GM23338 (cell line): ENCODE measurements around the gene SPAG16. TPM values are rescaled to one million over a fixed set of nuclear protein-coding genes. Genes with fewer than 3 reads are reported as not detected.

Experiments
- ATAC-seq: fragments of 200-7000 bp; cut with Tn5 transposase; 3 replicates; pipeline ENCODE4 v1.9.1; 2020
- DNase-seq: peaks from one replicate; pipeline ENCODE4 v3.0.0-alpha.2; 2015; ENCODE audit warnings: low spot score
- H2AFZ ChIP-seq: fragments of 200-600 bp; sonication (generic); 2 replicates; pipeline ENCODE4 v1.8.0; 2016; ENCODE audit warnings: antibody characterized with exemption, mild to moderate bottlenecking, moderate library complexity
- H3F3A ChIP-seq: fragments of 200-600 bp; sonication (generic); replicated peaks from 2 replicates; pipeline ENCODE4 v1.8.0; 2017; ENCODE audit warnings: antibody characterized with exemption, mixed run types, low read depth
- H3K27ac ChIP-seq: fragments of 200-600 bp; sonication (generic); 2 replicates; pipeline ENCODE4 v1.6.1; 2016; ENCODE audit warnings: low read depth
- H3K27me3 ChIP-seq: fragments of 200-600 bp; sonication (generic); 2 replicates; pipeline ENCODE4 v1.8.0; 2016; ENCODE audit warnings: mild to moderate bottlenecking, mixed run types, moderate library complexity; ENCODE audit not compliant: insufficient read depth
- H3K36me3 ChIP-seq: fragments of 200-600 bp; sonication (generic); 2 replicates; pipeline ENCODE4 v1.8.0; 2016; ENCODE audit warnings: mild to moderate bottlenecking; ENCODE audit not compliant: insufficient read depth
- H3K4me1 ChIP-seq: fragments of 200-600 bp; sonication (generic); 2 replicates; pipeline ENCODE4 v1.8.0; 2016; ENCODE audit warnings: mild to moderate bottlenecking, moderate library complexity; ENCODE audit not compliant: insufficient read depth
- H3K4me2 ChIP-seq: fragments of 200-600 bp; sonication (generic); 2 replicates; pipeline ENCODE4 v1.7.1; 2017; ENCODE audit warnings: mixed run types
- H3K4me3 ChIP-seq: fragments of 200-600 bp; sonication (generic); 2 replicates; pipeline ENCODE4 v1.6.1; 2016; ENCODE audit warnings: mixed run types
- H3K79me2 ChIP-seq: fragments of 200-600 bp; sonication (generic); replicated peaks from 2 replicates; pipeline ENCODE4 v1.8.0; 2017; ENCODE audit warnings: mild to moderate bottlenecking; ENCODE audit not compliant: insufficient read depth
- H3K9me2 ChIP-seq: fragments of 200-600 bp; sonication (generic); 2 replicates; pipeline ENCODE4 v1.8.0; 2017; ENCODE audit not compliant: insufficient read depth
- H4K20me1 ChIP-seq: fragments of 200-600 bp; sonication (generic); replicated peaks from 2 replicates; pipeline ENCODE4 v1.8.0; 2017; ENCODE audit warnings: mild to moderate bottlenecking; ENCODE audit not compliant: insufficient read depth
- H3K27ac Mint-ChIP-seq: 2 replicates; pipeline ENCODE4 v1.8.0; 2020; ENCODE audit warnings: inconsistent platforms, mild to moderate bottlenecking, moderate library complexity, mixed read lengths
- H3K27me3 Mint-ChIP-seq: 3 replicates; pipeline ENCODE4 v1.8.0; 2022; ENCODE audit warnings: low read depth, mild to moderate bottlenecking, moderate library complexity, mixed read lengths, inconsistent platforms; ENCODE audit not compliant: insufficient read depth, poor library complexity
- H3K36me3 Mint-ChIP-seq: 3 replicates; pipeline ENCODE4 v1.8.0; 2021; ENCODE audit warnings: low read depth, mild to moderate bottlenecking, inconsistent platforms, moderate library complexity, mixed read lengths
- H3K4me1 Mint-ChIP-seq: 3 replicates; pipeline ENCODE4 v1.8.0; 2020; ENCODE audit warnings: mild to moderate bottlenecking, inconsistent platforms, mixed read lengths
- H3K4me3 Mint-ChIP-seq: 3 replicates; pipeline ENCODE4 v1.8.0; 2021; ENCODE audit warnings: moderate library complexity, mild to moderate bottlenecking, inconsistent platforms, mixed read lengths
- H3K9me3 Mint-ChIP-seq: 3 replicates; pipeline ENCODE4 v1.8.0; 2020; ENCODE audit warnings: moderate library complexity, mild to moderate bottlenecking, inconsistent platforms, mixed read lengths
- CREB1 ChIP-seq: fragments of 250-450 bp; sonication (Bioruptor Pico); IDR thresholded peaks from 2 replicates; pipeline ENCODE4 v1.5.0; 2020; ENCODE audit warnings: low read depth, mild to moderate bottlenecking, moderate library complexity
- CTCF ChIP-seq, 2 experiments: fragments of 200-600 bp in 1 of 2; sonication (generic) in 1 of 2; conservative IDR thresholded peaks; 2 replicates each; pipeline versions ENCODE4 v1.5.1 to v1.6.1; 2016 to 2017; ENCODE audit warnings: antibody characterized with exemption in 2 of 2, low read depth in 2 of 2, mild to moderate bottlenecking in 2 of 2, moderate library complexity in 1 of 2
- NANOG ChIP-seq: IDR thresholded peaks from 2 replicates; pipeline ENCODE4 v1.6.1; 2016; ENCODE audit warnings: antibody characterized with exemption, borderline replicate concordance
- POLR2AphosphoS5 ChIP-seq: IDR thresholded peaks from 2 replicates; pipeline ENCODE4 v1.6.1; 2016; ENCODE audit warnings: antibody characterized with exemption, low read depth
- REST ChIP-seq: IDR thresholded peaks from one replicate; pipeline ENCODE4 v1.6.1; 2018; ENCODE audit warnings: antibody characterized with exemption; ENCODE audit not compliant: unreplicated experiment
- ZNF114 ChIP-seq: fragments of 250-450 bp; sonication (Bioruptor Pico); IDR thresholded peaks from 2 replicates; pipeline ENCODE4 v1.5.0; 2020; ENCODE audit warnings: mild to moderate bottlenecking, moderate library complexity
- polyA plus RNA-seq: library from polyadenylated mRNA; unstranded; fragments of >200 nt; fragmentation: Nextera tagmentation; extraction: Ambion mirVana; gene quantifications from 2 replicates; pipeline ENCODE4 v1.2.1, GENCODE V29; 2016
- total RNA-seq: library from RNA; depleted of rRNA; stranded (reverse); fragments of >200 nt; shearing (Covaris generic); gene quantifications from 2 replicates; pipeline ENCODE4 v1.2.3, GENCODE V29; 2014
- TF ChIP-seq, protein P1 (sequence below): IDR thresholded peaks from 2 replicates; pipeline ENCODE4 v1.6.1; 2016; ENCODE audit warnings: antibody characterized with exemption

SPAG16 gene
- total and polyA plus RNA-seq, 2 experiments from 2014 or later: 19.7 to 47.8 TPM

- Histone ChIP-seq H3K27me3 (no peaks in the 10 kb centered on the region), H2AFZ (no peak overlapping the region; the same call in 1 of the 2 replicates), H3K4me1 (peaks cover 18% of the 10 kb centered on the region), H3K4me2 (no peak overlapping the region), H4K20me1 (no peaks in the 10 kb centered on the region), H3K79me2 (no peaks in the 10 kb centered on the region), H3K4me3 (no peak overlapping the region), H3F3A (no peaks in the 10 kb centered on the region), H3K9me2 (no peaks in the 10 kb centered on the region), H3K27ac (no peak overlapping the region; the same call in 1 of the 2 replicates), H3K36me3 (no peaks in the 10 kb centered on the region)
- Mint-ChIP-seq H3K4me1 (peaks cover 20% of the 10 kb centered on the region), H3K4me3 (no peak overlapping the region), H3K9me3 (no peaks in the 10 kb centered on the region), H3K27ac (no peak overlapping the region), H3K27me3 (no peaks in the 10 kb centered on the region), H3K36me3 (no peaks in the 10 kb centered on the region)
- TF ChIP-seq CTCF (conservative IDR thresholded peaks at IDR 0.05; ENCODE audit: low read depth in 2 of 2) (0 out of 4 replicates have a peak, but pooled peaks of 1 of the 2 experiments have one; percentile 10), CREB1 (CRISPR knock-in tag) (no peak)
- ATAC-seq (peak; percentile 22; the same call in 1 of the 3 replicates), DNase-seq (peak; percentile 7)
Measured at GRCh38 chr2:213726101-213726500, 441.8 kb downstream of the SPAG16 start.

GRCh38 chr2:213733893-213734292 lies 449.6 kb downstream of the SPAG16 start:
- no peak overlapping the region for H3K4me3 Mint-ChIP-seq
- H2AFZ ChIP-seq: no peak overlapping the region
- no peaks in the 10 kb centered on the region for H3K4me1 Mint-ChIP-seq
- H4K20me1 ChIP-seq: no peaks in the 10 kb centered on the region
- H3K36me3 Mint-ChIP-seq: peaks cover 8% of the 10 kb centered on the region; the same call in 1 of the 3 replicates
- DNase-seq: no peak
- H3K79me2 ChIP-seq: no peaks in the 10 kb centered on the region
- no peak overlapping the region for H3K27ac Mint-ChIP-seq
- H3K4me3 ChIP-seq: no peak overlapping the region
- H3K27me3 ChIP-seq: no peaks in the 10 kb centered on the region
- H3F3A ChIP-seq: no peaks in the 10 kb centered on the region
- TF ChIP-seq REST (no peak), ZNF114 (CRISPR knock-in tag) (no peak), NANOG (no peak), POLR2AphosphoS5 (no peak)
- TF ChIP-seq, protein P1, sequence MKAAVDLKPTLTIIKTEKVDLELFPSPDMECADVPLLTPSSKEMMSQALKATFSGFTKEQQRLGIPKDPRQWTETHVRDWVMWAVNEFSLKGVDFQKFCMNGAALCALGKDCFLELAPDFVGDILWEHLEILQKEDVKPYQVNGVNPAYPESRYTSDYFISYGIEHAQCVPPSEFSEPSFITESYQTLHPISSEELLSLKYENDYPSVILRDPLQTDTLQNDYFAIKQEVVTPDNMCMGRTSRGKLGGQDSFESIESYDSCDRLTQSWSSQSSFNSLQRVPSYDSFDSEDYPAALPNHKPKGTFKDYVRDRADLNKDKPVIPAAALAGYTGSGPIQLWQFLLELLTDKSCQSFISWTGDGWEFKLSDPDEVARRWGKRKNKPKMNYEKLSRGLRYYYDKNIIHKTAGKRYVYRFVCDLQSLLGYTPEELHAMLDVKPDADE: no peak
- H3K9me2 ChIP-seq: peaks cover 6% of the 10 kb centered on the region; the same call in 1 of the 2 replicates
- H3K36me3 ChIP-seq: no peaks in the 10 kb centered on the region
- H3K27ac ChIP-seq: no peak overlapping the region
- no peak for ATAC-seq
- H3K4me1 ChIP-seq: no peaks in the 10 kb centered on the region
- H3K9me3 Mint-ChIP-seq: peaks cover 5% of the 10 kb centered on the region; the same call in 2 of the 3 replicates
- H3K4me2 ChIP-seq: no peak overlapping the region
- H3K27me3 Mint-ChIP-seq: no peaks in the 10 kb centered on the region
